Panc1 (cell line): ENCODE results near the gene CNTNAP1. TPM values are rescaled to one million over a fixed set of nuclear protein-coding genes. Genes with fewer than 3 reads are reported as not detected.

Source experiments
- ATAC-seq: fragments of 200-7000 bp; cut with Tn5 transposase; 2 replicates; pipeline ENCODE4 v1.9.1; 2020; ENCODE audit warnings: mild to moderate bottlenecking, moderate library complexity
- BruUV-seq: library from RNA; stranded (reverse); fragments of 400-500 nt; replicated peaks from 2 replicates; lab custom pipeline; 2021; lab: Mats Ljungman, UMichigan
- CTCF ChIA-PET: fragments of 300-600 bp; sonication (Branson Sonifier 250); formaldehyde crosslinking; loops from one replicate; lab custom pipeline; 2022; ENCODE audit warnings: antibody characterized with exemption; lab: Charles Lee
- POLR2A ChIA-PET: fragments of 300-600 bp; sonication (Branson Sonifier 250); formaldehyde crosslinking; loops from one replicate; lab custom pipeline; 2022; ENCODE audit warnings: antibody characterized with exemption; lab: Charles Lee
- DNase-seq: peaks from one replicate; pipeline ENCODE4 v3.0.0-alpha.2; 2010; ENCODE audit warnings: low read depth, low spot score
- H3K27ac ChIP-seq: 2 replicates; pipeline ENCODE4 v1.5.1; 2011; ENCODE audit warnings: mild to moderate bottlenecking, low read length, inconsistent platforms
- H3K27me3 ChIP-seq: fragments of 200-500 bp; sonication (Bioruptor generic); 2 replicates; pipeline ENCODE4 v1.6.0; 2014; ENCODE audit warnings: low read length, inconsistent platforms; ENCODE audit not compliant: control insufficient read depth, insufficient read depth
- H3K36me3 ChIP-seq: fragments of 200-500 bp; sonication (Bioruptor generic); 2 replicates; pipeline ENCODE4 v1.5.1; 2014; ENCODE audit warnings: inconsistent platforms, mild to moderate bottlenecking, low read length, moderate library complexity; ENCODE audit not compliant: control insufficient read depth, insufficient read depth
- H3K4me1 ChIP-seq: 2 replicates; pipeline ENCODE4 v1.5.1; 2011; ENCODE audit warnings: inconsistent platforms, mild to moderate bottlenecking, low read length, moderate library complexity; ENCODE audit not compliant: control insufficient read depth, insufficient read depth
- H3K4me3 ChIP-seq, 2 experiments: 2 replicates each; pipeline ENCODE4 v1.5.1; 2011 to 2012; ENCODE audit warnings: low read depth in 2 of 2, low read length in 2 of 2, mild to moderate bottlenecking in 2 of 2, inconsistent platforms in 1 of 2, moderate library complexity in 1 of 2
- H3K9me3 ChIP-seq: fragments of 200-500 bp; sonication (Bioruptor generic); 2 replicates; pipeline ENCODE4 v1.5.1; 2014; ENCODE audit warnings: low read depth, mild to moderate bottlenecking, inconsistent platforms, low read length, moderate library complexity; ENCODE audit not compliant: control insufficient read depth, insufficient read depth
- CTCF ChIP-seq: fragments of 450-650 bp; IDR thresholded peaks from 2 replicates; pipeline ENCODE4 v1.5.1; 2017; ENCODE audit warnings: mild to moderate bottlenecking
- POLR2AphosphoS5 ChIP-seq: IDR thresholded peaks from 2 replicates; pipeline ENCODE4 v1.6.1; 2012; ENCODE audit warnings: mild to moderate bottlenecking, low read depth, low read length, moderate library complexity
- SIN3A ChIP-seq: IDR thresholded peaks from 2 replicates; pipeline ENCODE4 v1.6.1; 2012; ENCODE audit warnings: low read depth, mild to moderate bottlenecking, low read length, moderate library complexity, borderline replicate concordance; ENCODE audit not compliant: insufficient read depth
- TCF7L2 ChIP-seq: IDR thresholded peaks from 2 replicates; pipeline ENCODE4 v1.6.1; 2011; ENCODE audit warnings: mild to moderate bottlenecking, low read depth, low read length, inconsistent platforms
- in situ Hi-C: cut with HindIII; loops from 2 replicates; pipeline ENCODE4 v1.10.0; 2016; ENCODE audit warnings: low sequenced_read_pairs, low pct_unique_long_range_greater_than_20kb
- intact Hi-C: fragments of 100-400 bp; cut with micrococcal nuclease; formaldehyde crosslinking; loops from one replicate; pipeline ENCODE4 v1.10.0; 2022; ENCODE audit not compliant: unreplicated experiment
- total RNA-seq: library from RNA; stranded (reverse); gene quantifications from one replicate; pipeline ENCODE4 v1.2.1, GENCODE V29; 2021; ENCODE audit not compliant: unreplicated experiment
- TF ChIP-seq, protein P1 (sequence below), 2 experiments: IDR thresholded peaks; 2 replicates each; pipeline ENCODE4 v1.6.1; 2011 to 2012; ENCODE audit warnings: low read depth in 2 of 2, control low read depth in 1 of 2, low read length in 1 of 2, mild to moderate bottlenecking in 1 of 2, moderate library complexity in 1 of 2; ENCODE audit not compliant: insufficient read depth in 1 of 2

CNTNAP1 gene
- total RNA-seq, 1 experiment from 2014 or later = 20.4 TPM

- TF ChIP-seq, protein P1, sequence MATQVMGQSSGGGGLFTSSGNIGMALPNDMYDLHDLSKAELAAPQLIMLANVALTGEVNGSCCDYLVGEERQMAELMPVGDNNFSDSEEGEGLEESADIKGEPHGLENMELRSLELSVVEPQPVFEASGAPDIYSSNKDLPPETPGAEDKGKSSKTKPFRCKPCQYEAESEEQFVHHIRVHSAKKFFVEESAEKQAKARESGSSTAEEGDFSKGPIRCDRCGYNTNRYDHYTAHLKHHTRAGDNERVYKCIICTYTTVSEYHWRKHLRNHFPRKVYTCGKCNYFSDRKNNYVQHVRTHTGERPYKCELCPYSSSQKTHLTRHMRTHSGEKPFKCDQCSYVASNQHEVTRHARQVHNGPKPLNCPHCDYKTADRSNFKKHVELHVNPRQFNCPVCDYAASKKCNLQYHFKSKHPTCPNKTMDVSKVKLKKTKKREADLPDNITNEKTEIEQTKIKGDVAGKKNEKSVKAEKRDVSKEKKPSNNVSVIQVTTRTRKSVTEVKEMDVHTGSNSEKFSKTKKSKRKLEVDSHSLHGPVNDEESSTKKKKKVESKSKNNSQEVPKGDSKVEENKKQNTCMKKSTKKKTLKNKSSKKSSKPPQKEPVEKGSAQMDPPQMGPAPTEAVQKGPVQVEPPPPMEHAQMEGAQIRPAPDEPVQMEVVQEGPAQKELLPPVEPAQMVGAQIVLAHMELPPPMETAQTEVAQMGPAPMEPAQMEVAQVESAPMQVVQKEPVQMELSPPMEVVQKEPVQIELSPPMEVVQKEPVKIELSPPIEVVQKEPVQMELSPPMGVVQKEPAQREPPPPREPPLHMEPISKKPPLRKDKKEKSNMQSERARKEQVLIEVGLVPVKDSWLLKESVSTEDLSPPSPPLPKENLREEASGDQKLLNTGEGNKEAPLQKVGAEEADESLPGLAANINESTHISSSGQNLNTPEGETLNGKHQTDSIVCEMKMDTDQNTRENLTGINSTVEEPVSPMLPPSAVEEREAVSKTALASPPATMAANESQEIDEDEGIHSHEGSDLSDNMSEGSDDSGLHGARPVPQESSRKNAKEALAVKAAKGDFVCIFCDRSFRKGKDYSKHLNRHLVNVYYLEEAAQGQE (IDR thresholded peaks at IDR 0.05; ENCODE audit: insufficient read depth in 1 of 2, low read depth in 2 of 2, low read length in 1 of 2) = no peak
- no peak for TF ChIP-seq POLR2AphosphoS5
- no peak for TF ChIP-seq CTCF
- TF ChIP-seq SIN3A = no peak
- no peak for TF ChIP-seq TCF7L2
- DNase-seq (no peak), ATAC-seq (no peak)
- no peaks in the 10 kb centered on the region for H3K9me3 ChIP-seq
- ChIA-PET CTCF (interaction anchor here (0.7 kb wide), 2 partner anchors 21 to 29 kb away, joined by 4 to 6 read pairs; no protein-coding TSS in a partner anchor), POLR2A (no interaction called here)
- no peaks in the 10 kb centered on the region for H3K4me1 ChIP-seq
- no TSS peak for BruUV-seq
- H3K27ac ChIP-seq = no peak overlapping the region
- H3K27me3 ChIP-seq = no peaks in the 10 kb centered on the region
- in situ Hi-C loops = no loop called here
- intact Hi-C loops = no loop called here
- no peak overlapping the region for H3K4me3 ChIP-seq
- no peaks in the 10 kb centered on the region for H3K36me3 ChIP-seq
Observed at GRCh38 chr17:42651392-42651791, 30.9 kb upstream of the CNTNAP1 start.

DNA sequence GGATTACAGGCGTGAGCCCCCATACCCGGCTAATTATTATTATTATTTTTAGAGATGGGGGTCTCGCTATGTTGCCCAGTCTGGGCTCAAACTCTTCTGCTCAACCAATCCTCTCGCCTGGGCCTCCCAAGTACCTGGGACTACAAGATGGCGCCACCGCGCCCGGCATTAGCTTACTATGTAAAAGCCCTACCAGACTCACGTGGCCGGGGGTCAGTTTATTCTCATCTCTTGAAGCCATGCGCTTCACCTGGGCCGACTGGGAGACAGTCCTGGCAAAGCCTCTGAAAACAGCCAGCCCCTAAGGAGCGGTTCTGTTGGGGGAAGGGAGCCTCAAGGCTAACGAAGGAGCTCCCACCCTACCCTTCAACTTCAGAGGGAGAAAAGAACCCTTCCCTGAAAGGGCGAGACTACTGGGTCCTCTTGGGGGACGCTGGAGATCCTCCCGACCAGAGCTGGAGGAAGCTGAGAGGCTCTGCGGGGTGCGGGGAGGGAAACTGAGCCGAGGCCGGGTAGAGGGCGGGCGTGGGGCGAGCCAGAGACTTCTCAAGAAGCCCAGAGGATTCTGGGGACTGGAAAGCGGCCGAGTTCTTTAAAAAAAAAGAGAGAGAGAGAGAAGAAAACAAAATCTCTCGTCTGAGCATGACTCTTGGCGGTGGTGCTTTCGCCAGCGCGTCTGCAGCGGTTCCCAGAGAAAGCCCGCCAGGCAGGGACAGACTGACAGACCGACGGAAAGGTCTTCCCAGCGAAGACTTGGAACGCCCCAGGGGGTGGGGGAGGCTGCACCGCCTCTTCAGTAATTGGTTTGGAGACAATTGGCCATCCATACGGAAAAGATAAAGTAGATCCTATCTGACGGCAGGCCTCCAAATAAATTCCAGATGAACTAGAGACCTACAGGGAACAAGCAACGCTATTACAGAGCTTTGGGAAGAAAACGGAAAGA lies 28.9 kb upstream of the CNTNAP1 start:
- DNase-seq = no peak
- H3K9me3 ChIP-seq = no peaks in the 10 kb centered on the region
- POLR2A ChIA-PET = no interaction called here
- no peak for TF ChIP-seq SIN3A
- TF ChIP-seq, protein P1 (IDR thresholded peaks at IDR 0.05; ENCODE audit: insufficient read depth in 1 of 2, low read depth in 2 of 2, low read length in 1 of 2) = no peak
- no peak for TF ChIP-seq TCF7L2
- no peak for TF ChIP-seq CTCF
- TF ChIP-seq POLR2AphosphoS5 = no peak
- H3K36me3 ChIP-seq = no peaks in the 10 kb centered on the region
- H3K4me1 ChIP-seq = no peaks in the 10 kb centered on the region
- H3K27me3 ChIP-seq = no peaks in the 10 kb centered on the region
- intact Hi-C loops (no loop called here), in situ Hi-C loops (no loop called here)
- peak overlapping the region; percentile 10 to 21 for H3K4me3 ChIP-seq
- BruUV-seq = no TSS peak
- H3K27ac ChIP-seq = peak overlapping the region; percentile 42; the same call in 1 of the 2 replicates
- CTCF ChIA-PET = interaction anchor here (0.8 kb wide), 1 partner anchor 35 kb away, joined by 3 read pairs; no protein-coding TSS in a partner anchor
- peak; percentile 49; the same call in 1 of the 2 replicates for ATAC-seq
